Upper lobe of left lung (tissue), 6 donors: ENCODE measurements around the gene RBBP5. TPM values are rescaled to one million over a fixed set of nuclear protein-coding genes. Genes with fewer than 3 reads are reported as not detected.

ENCODE experiments used
- ATAC-seq, 2 donors: fragments of 200-7000 bp; cut with Tn5 transposase; one replicate each; pipeline ENCODE4 v1.9.1; 2022; ENCODE audit warnings: mild to moderate bottlenecking in 2 of 2, moderate library complexity in 2 of 2; ENCODE audit not compliant: low FRiP score in 2 of 2
- DNase-seq, 2 donors: peaks; one replicate each; pipeline ENCODE4 v3.0.0-alpha.2; 2019 to 2020
- H3K27ac ChIP-seq, 4 donors: fragments of 200-600 bp; sonication (generic); one replicate each; pipeline ENCODE4 v1.5.1; 2016 to 2019
- H3K27me3 ChIP-seq, 4 donors: fragments of 200-600 bp; sonication (generic); one replicate each; pipeline ENCODE4 v1.5.1; 2017 to 2019
- H3K36me3 ChIP-seq, 4 donors: fragments of 200-600 bp; sonication (generic); one replicate each; pipeline ENCODE4 v1.5.1; 2016 to 2019
- H3K4me1 ChIP-seq, 4 donors: fragments of 200-600 bp; sonication (generic); one replicate each; pipeline ENCODE4 v1.5.1; 2018 to 2019
- H3K4me3 ChIP-seq, 4 donors: fragments of 200-600 bp; sonication (generic); one replicate each; pipeline ENCODE4 v1.5.1; 2017 to 2019; ENCODE audit warnings: mild to moderate bottlenecking in 2 of 4, moderate library complexity in 1 of 4
- H3K9me3 ChIP-seq, 4 donors: fragments of 200-600 bp; sonication (generic); one replicate each; pipeline ENCODE4 v1.5.1; 2018 to 2019
- CTCF ChIP-seq, 6 experiments: fragments of 450-650 bp in 4 of 6; fragments of 200-600 bp in 2 of 6; sonication (generic) in 2 of 6; IDR thresholded peaks; one replicate each; pipeline ENCODE4 v1.5.1; 2016 to 2019; ENCODE audit warnings: antibody characterized with exemption in 6 of 6
- EP300 ChIP-seq, 4 donors: sonication (generic); formaldehyde crosslinking; IDR thresholded peaks; one replicate each; pipeline ENCODE4 v1.5.1; 2017; ENCODE audit warnings: antibody characterized with exemption in 4 of 4, control low read depth in 2 of 4
- POLR2A ChIP-seq, 4 donors: fragments of 450-650 bp; IDR thresholded peaks; one replicate each; pipeline ENCODE4 v1.5.1; 2016 to 2017; ENCODE audit warnings: antibody characterized with exemption in 4 of 4, mild to moderate bottlenecking in 2 of 4
- POLR2AphosphoS5 ChIP-seq, 2 donors: sonication (generic); formaldehyde crosslinking; IDR thresholded peaks; one replicate each; pipeline ENCODE4 v1.5.1; 2017; ENCODE audit warnings: antibody characterized with exemption in 2 of 2
- WGBS, 2 donors: methylation state at CpG; one replicate each; pipeline ENCODE4 v1.1.5; 2017 to 2018; 5-methylcytosine and 5-hydroxymethylcytosine counted together
- total RNA-seq, 6 donors: library from RNA; depleted of rRNA in 4 of 6; stranded (reverse); fragments of >200 nt in 4 of 6; gene quantifications; one replicate each; pipeline versions ENCODE4 v1.1.0 to v1.2.1, GENCODE V29; 2016 to 2021
- donor health status: DM: no; HTN: no; CAD: no; lungs with moderate emphysema.
- donor health status: DM: no; HTN: yes; CAD: no; lungs with severe emphysema.

The RBBP5 gene
- total RNA-seq, 6 donors from 2014 or later = 7.3 to 19.3 (median 14.1) TPM

- H3K9me3 ChIP-seq = no peaks in the 10 kb centered on the region
- H3K4me1 ChIP-seq = no peaks in the 10 kb centered on the region
- no peak overlapping the region for H3K4me3 ChIP-seq
- H3K27me3 ChIP-seq = peaks cover 0 to 18% (median 0%) of the 10 kb centered on the region in 4 donors
- no peak for DNase-seq
- 86 to 97% methylated on average over 6 to 9 of the region's 9 CpGs for WGBS, 2 donors
- H3K27ac ChIP-seq = no peak overlapping the region
- H3K36me3 ChIP-seq = no peaks in the 10 kb centered on the region
- no peak for ATAC-seq
- TF ChIP-seq CTCF (IDR thresholded peaks at IDR 0.05) (no peak), POLR2A (IDR thresholded peaks at IDR 0.05) (no peak), POLR2AphosphoS5 (IDR thresholded peaks at IDR 0.05) (no peak)
Observed at GRCh38 chr1:205048382-205048781, 73.4 kb downstream of the RBBP5 start.

GRCh38 chr1:205047764-205048231 lies 74.0 kb downstream of the RBBP5 start:
- TF ChIP-seq EP300 (IDR thresholded peaks at IDR 0.05) = no peak
- no peak for TF ChIP-seq CTCF (IDR thresholded peaks at IDR 0.05)
- no peak for TF ChIP-seq POLR2AphosphoS5 (IDR thresholded peaks at IDR 0.05)
- no peak for TF ChIP-seq POLR2A (IDR thresholded peaks at IDR 0.05)
- H3K27ac ChIP-seq = no peak overlapping the region
- 62 to 78% methylated on average over 5 of the region's 5 CpGs for WGBS, 2 donors
- peaks cover 0 to 6% (median 2%) of the 10 kb centered on the region in 4 donors for H3K4me1 ChIP-seq
- peaks cover 0 to 19% (median 2%) of the 10 kb centered on the region in 4 donors for H3K27me3 ChIP-seq
- DNase-seq (no peak), ATAC-seq (no peak)
- H3K4me3 ChIP-seq = no peak overlapping the region
- H3K9me3 ChIP-seq = no peaks in the 10 kb centered on the region
- no peaks in the 10 kb centered on the region for H3K36me3 ChIP-seq

- H3K27me3 ChIP-seq = peaks cover 0 to 23% (median 2%) of the 10 kb centered on the region in 4 donors
- TF ChIP-seq POLR2AphosphoS5 (IDR thresholded peaks at IDR 0.05) (no peak), CTCF (IDR thresholded peaks at IDR 0.05) (no peak), POLR2A (IDR thresholded peaks at IDR 0.05) (no peak), EP300 (IDR thresholded peaks at IDR 0.05) (no peak)
- WGBS, 2 donors = 11 to 40% methylated on average over 1 to 2 of the region's 4 CpGs
- no peaks in the 10 kb centered on the region for H3K36me3 ChIP-seq
- no peak overlapping the region for H3K27ac ChIP-seq
- DNase-seq (no peak), ATAC-seq (no peak)
- H3K4me3 ChIP-seq = no peak overlapping the region
- H3K4me1 ChIP-seq = peaks cover 0 to 8% (median 2%) of the 10 kb centered on the region in 4 donors
- H3K9me3 ChIP-seq = no peaks in the 10 kb centered on the region
Observed at GRCh38 chr1:205046870-205047269, 74.9 kb downstream of the RBBP5 start.

GRCh38 chr1:205045146-205045545 lies 76.6 kb downstream of the RBBP5 start:
- no peak for ATAC-seq
- H3K9me3 ChIP-seq = no peaks in the 10 kb centered on the region
- H3K36me3 ChIP-seq = no peaks in the 10 kb centered on the region
- no peak overlapping the region for H3K27ac ChIP-seq
- peaks cover 0 to 23% (median 2%) of the 10 kb centered on the region in 4 donors for H3K27me3 ChIP-seq
- H3K4me3 ChIP-seq = no peak overlapping the region
- WGBS, 2 donors = 24 to 28% methylated on average over 11 of the region's 11 CpGs
- no peak for DNase-seq
- TF ChIP-seq CTCF (IDR thresholded peaks at IDR 0.05) (no peak), POLR2A (IDR thresholded peaks at IDR 0.05) (no peak), POLR2AphosphoS5 (IDR thresholded peaks at IDR 0.05) (no peak), EP300 (IDR thresholded peaks at IDR 0.05) (no peak)
- H3K4me1 ChIP-seq = peaks cover 0 to 8% (median 2%) of the 10 kb centered on the region in 4 donors

GRCh38 chr1:205044741-205045140 lies 77.0 kb downstream of the RBBP5 start:
- WGBS, 2 donors = 9 to 21% methylated on average over 4 to 5 of the region's 5 CpGs
- DNase-seq = no peak

More at GRCh38 chr1:205044741-205045140, 77.0 kb downstream of the RBBP5 start:
- H3K36me3 ChIP-seq = no peaks in the 10 kb centered on the region
- peaks cover 0 to 23% (median 2%) of the 10 kb centered on the region in 4 donors for H3K27me3 ChIP-seq
- no peak overlapping the region for H3K27ac ChIP-seq
- H3K9me3 ChIP-seq = no peaks in the 10 kb centered on the region
- no peak for TF ChIP-seq POLR2AphosphoS5 (IDR thresholded peaks at IDR 0.05)
- no peak overlapping the region for H3K4me3 ChIP-seq
- H3K4me1 ChIP-seq = peaks cover 0 to 8% (median 2%) of the 10 kb centered on the region in 4 donors
- ATAC-seq = no peak
